Brain pericyte (primary cell): Measurements from ENCODE around the gene ANKRD55.
"Not testable (repeated sequence)": the region's sequence is repeated elsewhere in the genome, so short reads cannot be mapped to it uniquely, and the experiment has no call there.

Experiments
- DNase-seq: peaks from one replicate; pipeline ENCODE4 v3.0.0-alpha.2; 2012; ENCODE audit warnings: low read depth, low spot score

The ANKRD55 gene

DNA sequence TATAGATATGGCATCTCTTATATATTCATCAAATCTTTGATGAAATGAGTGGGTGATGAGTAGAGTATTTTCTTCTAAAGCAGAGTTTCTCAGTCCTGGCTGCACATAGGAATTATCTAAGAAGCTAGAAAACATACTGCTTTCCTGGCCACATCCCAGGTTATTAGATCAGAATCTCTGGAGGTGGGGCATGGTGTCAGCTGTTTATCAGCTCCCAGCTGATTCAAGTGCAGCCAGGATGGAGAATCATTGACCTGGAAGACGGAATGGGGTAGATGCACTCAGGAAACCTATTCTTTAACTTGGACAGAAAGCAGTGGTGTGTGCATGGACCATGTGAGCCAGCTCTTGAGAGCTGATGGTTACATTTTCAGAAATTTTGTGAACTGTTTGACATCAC is 130.2 kb downstream of the ANKRD55 start:
- DNase-seq = no peak

DNA sequence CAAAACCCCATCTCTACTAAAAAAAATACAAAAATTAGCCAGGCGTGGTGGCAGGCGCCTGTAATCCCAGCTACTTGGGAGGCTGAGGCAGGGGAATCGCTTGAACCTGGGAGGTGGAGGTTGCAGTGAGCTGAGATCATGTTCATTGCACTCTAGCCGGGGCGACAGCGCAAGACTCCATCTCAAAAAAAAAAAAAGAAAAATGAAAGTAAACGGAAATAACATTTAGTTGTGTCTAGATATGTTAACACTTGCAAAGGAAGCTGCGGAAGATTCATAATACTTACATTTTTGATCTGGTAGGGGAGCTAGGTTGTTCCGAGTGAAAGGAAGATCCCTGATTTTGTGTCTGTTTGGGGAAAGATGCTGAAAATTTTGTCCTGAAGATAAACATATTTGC is 130.9 kb downstream of the ANKRD55 start:
- not testable (repeated sequence) for DNase-seq

DNA sequence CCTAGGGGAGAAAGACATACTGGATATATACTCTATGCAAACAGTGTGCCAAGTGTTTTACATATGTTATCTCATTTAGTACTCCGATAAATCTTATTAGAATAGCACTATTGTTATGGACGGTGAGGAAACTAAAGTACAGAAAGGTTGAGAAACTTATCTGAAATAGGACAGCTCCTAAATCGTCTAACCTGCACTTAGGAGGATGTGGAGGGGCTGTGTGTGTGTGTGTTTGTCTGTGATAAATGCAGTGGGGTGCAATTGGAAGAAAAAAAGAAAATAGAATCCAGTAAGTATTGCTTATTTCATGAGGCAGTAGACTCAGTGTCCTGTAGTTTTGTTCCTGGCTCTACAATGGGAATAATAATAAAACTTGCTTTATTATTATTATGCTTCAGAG is 131.9 kb downstream of the ANKRD55 start:
- no peak for DNase-seq

DNA sequence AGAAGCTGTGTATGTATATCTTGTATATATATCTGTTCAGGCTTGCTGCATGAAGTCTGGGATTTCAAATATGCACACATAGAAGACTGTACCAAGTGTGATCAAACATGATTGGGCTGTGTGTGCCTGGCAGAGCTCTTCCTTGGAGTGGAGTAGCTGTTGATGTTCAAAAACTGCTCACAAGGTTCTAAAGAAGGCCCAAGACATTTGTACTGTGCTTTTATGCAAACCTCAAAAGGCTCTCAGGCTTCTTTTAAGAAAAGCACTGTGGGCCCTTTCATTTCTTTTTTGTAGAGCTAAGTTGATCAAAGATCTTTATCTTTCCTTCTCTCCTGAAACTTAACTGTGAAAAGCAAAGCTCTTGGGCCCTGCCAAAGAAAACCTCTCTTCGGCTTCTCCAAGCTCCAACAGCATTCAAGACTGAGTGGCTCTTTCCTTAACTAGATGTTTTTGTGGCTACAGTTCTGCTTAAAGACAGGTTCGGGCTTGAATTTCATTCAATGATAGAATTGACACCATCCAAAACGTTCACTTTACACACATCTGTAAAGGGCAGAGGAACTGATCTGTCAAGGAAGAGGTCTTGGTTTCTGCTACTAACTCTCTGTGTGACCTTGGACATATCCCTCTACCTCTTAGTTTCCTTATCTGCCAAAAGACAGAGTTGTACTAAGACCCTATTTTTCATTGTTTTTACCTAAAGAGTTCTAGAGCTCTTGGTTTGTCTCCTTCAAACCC is 132.5 kb downstream of the ANKRD55 start:
- no peak for DNase-seq

DNA sequence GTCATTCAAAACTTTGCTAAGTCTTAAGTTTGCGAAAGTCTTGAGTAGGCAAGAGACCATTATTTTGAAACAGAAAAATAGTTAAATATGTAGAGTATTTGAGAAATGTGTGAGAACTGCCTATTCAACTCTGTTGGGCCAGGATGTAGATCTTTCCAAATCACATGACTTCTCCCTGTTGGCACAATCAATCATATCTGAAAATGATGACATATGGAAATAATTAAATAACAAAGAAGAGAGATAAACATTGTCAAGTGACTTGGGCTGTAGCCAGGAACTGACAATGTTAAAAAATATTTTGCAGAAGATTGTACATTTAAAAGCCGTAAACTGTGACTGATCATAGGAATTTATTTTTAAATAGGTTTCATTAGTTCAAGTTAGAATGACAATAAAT is 133.8 kb downstream of the ANKRD55 start:
- no peak for DNase-seq

DNA sequence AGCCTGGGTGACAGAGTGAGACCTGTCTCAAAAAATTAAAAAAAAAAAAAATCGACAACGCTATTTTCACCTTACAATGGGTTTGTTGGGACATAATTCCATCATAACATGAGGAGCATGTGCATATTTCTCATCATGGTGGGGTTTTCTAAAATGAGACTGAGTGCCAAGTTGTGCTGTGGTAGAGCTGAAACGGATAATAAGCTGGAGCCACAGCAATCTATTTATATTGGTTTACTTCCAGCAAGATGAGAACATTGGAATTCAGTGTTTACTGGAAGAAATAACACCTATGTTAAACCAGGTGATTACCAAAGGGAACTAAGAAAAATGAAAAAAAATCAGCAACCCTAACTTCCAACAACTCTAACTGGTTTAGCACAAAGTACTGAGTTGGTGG is 136.1 kb downstream of the ANKRD55 start:
- DNase-seq = no peak

DNA sequence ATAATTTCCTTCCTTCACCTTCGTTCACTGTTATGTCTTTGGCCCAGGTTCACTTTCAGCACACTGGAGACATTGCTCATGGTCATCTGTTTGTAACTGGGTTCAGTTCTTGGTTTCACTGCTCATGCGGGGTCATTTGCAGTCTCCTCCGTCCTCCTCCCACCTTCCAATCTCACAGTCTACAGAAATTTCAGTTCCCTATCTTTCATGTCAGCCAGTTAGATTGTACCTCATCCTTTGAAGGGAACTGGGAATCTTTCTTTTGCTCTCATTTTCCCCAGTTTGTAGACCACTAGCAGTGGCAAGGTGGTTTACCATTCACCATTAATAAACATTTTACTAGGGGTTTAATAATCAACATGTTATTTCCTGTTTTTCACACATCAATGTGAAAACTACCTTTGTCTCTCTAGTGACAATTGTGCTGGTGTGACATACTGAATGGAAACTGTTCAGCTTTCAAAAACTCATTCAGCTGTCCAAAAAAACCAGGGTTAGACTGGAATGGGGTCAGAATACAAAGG is 137.5 kb downstream of the ANKRD55 start:
- DNase-seq = no peak

DNA sequence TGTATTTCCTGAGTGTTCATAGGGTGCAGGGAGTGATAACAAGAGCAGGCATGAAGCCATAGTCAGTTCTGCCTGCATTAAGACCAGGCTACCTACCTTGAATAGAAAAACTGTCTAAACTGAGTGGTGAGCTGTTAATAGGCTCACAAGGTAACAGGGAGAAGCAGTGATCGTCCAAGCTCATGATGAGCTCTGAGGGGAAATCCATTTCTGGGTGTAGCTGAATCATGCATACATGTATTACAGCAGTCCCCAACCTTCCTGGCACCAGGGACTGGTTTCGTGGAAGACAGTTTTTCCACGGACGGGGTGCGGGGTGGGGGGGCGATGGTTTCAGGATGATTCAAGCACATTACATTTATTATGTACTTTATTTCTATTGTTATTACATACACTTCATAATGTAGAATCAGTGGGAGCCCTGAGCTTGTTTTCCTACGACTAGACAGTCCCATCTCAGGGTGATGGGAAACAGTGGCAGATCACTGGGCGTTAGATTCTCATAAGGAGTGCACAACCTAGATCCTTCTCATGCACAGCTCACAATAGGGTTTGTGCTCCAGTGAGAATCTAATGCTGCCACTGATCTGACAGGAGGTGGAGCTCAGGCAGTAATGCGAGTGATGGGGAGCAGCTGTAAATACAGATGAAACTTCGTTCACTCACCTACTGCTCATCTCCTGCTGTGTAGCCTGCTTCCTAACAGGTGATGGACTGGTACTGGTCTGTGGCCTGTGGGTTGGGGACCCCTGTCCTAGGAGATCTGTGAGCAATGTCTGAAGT is 138.4 kb downstream of the ANKRD55 start:
- DNase-seq = no peak

DNA sequence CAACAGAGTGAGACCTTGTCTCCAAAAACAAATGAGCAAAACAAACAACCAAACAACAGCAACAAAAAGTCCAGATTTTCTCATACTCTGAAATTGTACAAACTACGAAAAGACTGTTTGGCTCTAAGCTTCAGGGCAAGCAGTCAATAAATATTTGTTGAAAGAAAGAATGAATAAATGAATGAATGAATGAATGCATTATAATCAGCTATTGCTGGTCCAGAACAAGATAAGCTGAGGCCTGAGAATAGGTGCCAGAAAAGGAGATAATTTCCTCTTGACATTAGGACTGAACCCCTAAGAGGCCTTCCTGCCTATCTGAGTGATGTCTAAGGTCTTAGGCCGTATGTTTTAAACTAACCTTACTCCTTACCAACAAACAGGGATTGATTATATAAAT is 139.2 kb downstream of the ANKRD55 start:
- no peak for DNase-seq

DNA sequence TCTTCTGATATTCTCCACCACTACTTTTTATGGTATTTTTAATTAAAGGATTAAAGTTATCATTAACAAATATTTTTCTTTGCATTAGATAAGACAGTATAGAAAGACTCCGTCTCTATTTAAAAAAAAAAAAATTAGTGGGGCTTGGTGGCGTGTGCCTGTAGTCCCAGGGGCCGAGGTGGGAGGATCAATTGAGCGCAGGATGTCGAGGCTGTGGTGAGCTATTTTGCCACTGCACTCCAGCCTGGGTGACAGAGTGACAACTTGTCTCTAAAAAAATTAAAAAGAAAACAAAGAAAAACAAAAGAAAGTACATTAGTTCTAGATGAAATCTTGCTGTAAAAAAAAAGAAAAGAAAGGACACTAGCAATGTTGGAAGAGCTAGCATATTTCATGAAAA is 141.0 kb downstream of the ANKRD55 start:
- DNase-seq = no peak

DNA sequence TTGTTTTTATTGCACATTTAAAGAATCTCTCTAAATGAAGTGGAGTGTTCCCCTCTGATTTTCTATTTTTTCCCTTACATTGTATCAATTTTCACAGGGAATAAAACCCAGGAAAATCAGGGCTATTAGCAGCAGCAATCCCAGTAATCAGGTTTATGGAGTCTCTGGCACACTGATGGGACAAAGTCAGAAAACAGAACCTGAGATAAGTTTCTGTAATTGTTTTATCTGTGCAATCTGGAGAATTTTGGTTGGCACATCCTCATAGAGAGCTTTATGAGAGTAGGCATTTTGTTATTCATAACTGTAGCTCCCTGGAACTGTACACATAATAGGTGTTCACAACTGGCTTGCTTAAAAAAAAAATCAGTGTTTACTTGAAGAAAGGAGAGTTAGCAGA is 141.5 kb downstream of the ANKRD55 start:
- no peak for DNase-seq

DNA sequence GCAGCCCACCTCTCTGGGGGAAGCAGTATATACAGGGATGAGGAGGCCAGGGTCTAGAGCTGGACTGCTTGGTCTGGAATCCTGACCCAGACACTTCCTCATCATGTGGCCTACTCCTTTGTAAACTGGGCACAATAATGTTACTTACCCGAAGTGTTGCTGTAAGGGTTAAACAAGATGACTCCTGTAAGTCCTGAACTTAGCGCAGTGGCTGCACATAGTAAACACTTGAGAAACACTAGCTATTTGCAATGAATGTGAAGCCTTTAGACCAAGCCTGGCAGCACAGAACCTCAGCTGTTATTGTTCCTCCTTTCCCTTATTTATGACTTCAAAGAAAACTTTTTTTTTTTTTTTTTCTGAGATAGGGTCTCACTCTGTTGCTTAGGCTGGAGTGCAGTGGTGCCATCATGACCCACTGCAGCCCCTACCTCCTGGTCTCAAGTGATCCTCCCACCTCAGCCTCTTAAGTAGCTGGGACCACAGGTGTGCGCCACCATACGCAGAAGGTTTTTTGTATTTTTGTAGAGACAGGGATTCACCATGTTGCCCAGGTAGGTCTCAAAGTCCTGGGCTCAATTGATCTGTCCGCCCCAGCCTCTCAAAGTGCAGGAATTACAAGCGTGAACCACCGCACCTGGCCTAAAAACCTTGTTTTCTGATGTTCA is 142.2 kb downstream of the ANKRD55 start:
- DNase-seq = no peak

DNA sequence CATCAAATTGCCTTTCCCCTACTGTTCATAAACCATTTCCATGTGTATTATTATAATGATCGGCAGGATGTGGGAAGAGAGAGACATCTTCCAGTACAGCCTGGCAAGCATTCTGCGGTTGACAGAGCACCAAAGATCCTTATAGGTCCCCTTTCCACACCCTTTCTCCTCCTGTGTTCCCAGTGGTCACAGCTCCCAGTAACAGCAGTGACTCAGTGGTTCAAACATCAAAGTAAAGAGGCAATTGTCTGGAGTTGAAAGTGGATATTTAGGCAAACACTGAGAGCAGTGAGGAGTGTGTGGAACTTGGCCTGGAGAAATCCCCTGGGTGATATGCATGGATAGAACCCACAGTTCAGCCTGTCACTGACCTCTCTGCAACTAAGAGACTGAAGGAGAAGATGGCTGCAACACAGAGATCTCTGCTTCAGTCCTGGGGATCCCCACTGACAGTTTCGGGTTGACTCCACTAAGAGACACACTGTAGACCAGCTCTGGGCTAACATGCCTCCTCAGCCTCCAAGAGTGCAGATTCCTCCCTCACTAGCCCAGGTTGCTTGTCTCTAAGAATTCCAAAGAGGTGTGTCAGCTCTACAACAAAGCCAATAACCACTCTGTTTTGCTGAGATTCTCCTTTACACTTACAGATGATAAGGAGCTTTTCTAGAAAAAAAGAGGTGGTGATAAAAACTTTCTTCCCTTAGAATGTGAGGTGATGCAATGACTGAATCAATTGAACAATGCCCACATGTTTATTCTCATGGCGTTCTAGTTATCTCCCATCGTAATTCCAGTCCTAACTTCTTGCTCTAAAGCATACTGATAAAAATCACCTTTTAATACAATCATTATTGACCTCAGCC is 143.9 kb downstream of the ANKRD55 start:
- DNase-seq = peak; percentile 15

DNA sequence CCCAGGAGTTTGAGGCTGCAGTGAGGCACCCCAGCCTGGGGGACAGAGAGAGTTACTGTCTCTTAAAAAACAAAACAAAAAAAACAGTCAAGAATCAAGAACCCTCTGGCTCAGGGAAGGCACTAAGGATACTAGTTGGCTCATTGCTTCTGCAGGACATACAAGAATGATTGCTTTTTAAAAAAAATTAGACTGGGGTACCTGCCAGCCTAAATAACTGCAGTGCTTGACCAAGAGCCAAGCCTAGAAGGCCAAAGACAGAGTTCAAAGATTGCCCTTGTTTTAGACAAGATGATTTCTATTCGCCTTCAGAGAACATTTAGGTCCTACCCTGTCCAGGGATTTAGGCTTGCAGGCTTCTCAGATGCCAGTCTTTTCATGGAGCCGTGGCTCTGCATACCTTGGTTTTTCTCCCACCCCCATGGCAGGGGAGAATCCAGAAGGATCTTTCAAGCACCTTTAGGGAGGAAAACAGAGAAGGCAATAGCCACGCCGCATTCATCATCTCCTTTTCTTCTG is 144.6 kb downstream of the ANKRD55 start:
- no peak for DNase-seq

DNA sequence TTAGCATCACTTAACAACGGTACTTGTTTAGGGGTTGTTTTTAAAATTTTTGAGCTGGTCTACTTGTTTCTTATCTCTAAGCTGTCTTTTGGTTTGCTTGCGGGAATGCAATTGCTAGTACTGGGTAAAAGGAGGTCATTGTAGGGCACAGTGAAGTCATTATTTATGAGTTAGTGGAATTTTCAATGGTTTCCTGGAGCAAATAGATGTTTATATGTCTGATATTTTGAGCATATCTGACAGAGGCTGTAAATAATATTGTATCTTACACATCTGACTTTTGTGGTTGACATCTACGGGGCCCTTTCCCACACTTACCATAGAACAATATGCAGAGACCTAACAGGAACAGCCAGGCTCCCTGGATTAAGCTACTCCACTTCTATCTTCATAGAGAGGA is 147.9 kb downstream of the ANKRD55 start:
- no peak for DNase-seq

DNA sequence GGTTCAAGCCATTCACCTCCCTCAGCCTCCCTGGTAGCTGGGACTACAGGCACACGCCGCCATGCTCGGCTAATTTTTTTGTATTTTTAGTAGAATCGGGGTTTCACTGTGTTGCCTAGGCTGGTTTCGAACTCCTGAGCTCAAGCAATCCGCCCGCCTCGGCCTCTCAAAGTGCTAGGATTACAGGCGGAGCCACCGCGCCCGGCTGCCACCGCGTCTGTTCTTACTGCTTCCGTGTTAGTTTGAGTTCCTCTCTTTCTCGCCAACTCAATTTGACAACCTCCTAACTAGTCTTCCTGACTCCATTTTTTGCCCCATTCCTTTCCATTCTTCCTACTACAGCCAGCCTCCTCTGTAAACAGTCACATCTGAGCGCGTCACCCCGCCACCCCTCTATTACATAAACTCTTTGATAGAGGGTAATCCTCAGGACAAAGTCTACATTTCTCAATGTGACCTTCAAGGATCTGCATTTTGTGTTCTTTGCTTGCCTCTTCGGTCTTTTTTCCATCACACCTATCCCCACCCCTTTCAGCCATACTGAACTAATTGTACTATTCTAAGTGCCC is 149.8 kb downstream of the ANKRD55 start:
- DNase-seq = no peak

DNA sequence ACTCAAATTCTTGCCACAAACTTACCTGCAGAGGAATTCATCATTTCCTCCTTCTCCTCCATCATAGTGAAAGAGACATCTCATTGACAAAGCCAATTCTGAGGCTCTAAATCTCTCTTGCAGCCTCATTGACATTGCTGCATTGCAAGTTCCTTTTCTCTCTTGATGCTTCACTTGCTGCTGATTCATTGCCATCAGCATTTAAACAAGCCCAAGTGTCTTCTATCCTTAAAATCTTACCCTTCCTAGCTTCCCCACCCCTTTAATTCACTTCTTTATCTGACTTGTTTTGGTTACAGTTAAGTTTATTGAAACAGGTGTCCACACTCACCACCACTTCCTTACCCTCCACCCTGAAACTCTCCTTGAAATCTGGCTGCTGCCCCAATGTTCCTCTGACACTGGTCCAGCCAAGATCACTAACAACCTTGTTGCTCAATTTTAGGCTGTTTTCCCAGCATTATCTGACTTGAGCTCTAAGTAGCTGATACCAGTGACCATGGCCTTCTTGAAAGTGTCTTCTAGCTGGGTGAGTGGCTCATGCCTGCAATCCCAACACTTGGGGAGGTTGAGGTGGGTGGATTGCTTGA is 152.0 kb downstream of the ANKRD55 start:
- not testable (repeated sequence) for DNase-seq

DNA sequence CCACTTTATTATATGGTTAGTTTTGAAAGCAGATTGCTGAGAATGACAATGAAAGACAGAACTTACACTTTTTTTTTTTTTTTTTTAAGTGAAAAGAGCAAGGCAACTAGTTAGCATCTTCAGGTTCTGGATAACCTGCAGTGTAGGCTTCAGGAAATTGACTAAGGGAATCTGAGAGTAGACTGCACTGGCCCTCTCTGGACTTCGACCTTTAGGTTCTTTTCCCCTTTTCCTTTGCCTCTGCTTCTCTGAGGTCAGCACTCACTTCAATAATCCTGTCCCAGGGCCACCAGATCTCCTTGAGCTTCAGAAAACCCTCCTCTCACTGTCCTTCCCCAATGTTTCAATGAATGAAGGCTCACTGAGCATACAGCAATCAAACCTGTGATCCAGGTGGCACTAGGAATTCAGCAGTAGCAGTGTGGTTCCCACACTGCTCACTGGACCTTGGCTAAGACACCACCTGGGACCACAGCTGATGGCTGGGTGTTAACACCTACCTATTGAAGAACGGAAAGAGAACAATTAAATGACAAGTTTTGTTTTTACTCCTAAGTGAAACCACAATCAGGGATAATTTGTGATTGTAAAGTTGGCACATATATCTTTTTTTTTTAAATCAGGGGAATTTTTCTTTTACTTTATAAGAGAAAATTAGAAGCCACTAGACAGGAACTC is 152.6 kb downstream of the ANKRD55 start:
- DNase-seq = no peak

DNA sequence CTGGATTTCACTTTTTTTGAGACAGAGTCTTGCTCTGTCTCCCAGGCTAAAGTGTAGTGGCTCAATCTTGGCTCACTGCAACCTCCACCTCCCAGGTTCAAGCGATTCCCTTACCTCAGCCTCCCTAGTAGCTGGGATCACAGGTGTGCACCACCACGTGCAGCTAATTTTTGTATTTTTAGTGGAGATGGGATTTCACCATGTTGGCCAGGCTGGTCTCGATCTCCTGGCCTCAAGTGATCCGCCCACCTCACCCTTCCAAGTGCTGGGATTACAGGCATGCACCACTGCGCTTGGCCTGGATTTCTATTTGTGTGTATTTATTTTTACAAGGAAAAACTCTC is 154.0 kb downstream of the ANKRD55 start:
- DNase-seq = not testable (repeated sequence)
